Stimulated activated CD4-positive, alpha-beta T cell treated with anti-CD3 and anti-CD28 coated beads, Interleukin-12 subunit alpha, Interleukin-12 subunit beta, amount 100 ng/mL, for 48 hours (primary cell): ENCODE data around the gene PTPRE.

Experiments used
- DNase-seq, 3 donors: peaks; one replicate each; pipeline ENCODE4 v3.0.0-alpha.2; 2020; ENCODE audit warnings: low read depth in 2 of 3, low spot score in 1 of 3

The PTPRE gene

DNA sequence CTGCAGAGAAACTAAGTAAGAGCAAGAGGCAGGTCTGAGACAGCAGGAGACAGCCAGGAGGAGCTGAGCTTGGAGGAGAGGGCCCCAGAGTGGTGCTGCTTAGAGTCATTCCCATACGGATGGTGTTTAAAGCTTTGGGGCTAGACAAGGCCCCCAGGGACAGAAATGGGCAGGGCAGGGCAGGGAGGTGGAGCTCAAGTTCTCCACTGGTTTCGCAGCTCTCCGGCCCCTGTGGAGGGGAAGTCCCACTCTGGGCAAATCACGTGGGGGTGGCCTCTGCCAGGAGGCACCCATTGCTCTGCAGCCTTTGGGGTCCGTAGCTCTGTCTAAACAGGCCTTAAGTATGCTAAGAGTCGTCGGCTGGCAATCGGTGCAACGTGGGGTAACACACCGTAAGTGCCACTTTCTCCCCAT, 1.0 kb upstream of the PTPRE start:
- DNase-seq, result no peak

DNA sequence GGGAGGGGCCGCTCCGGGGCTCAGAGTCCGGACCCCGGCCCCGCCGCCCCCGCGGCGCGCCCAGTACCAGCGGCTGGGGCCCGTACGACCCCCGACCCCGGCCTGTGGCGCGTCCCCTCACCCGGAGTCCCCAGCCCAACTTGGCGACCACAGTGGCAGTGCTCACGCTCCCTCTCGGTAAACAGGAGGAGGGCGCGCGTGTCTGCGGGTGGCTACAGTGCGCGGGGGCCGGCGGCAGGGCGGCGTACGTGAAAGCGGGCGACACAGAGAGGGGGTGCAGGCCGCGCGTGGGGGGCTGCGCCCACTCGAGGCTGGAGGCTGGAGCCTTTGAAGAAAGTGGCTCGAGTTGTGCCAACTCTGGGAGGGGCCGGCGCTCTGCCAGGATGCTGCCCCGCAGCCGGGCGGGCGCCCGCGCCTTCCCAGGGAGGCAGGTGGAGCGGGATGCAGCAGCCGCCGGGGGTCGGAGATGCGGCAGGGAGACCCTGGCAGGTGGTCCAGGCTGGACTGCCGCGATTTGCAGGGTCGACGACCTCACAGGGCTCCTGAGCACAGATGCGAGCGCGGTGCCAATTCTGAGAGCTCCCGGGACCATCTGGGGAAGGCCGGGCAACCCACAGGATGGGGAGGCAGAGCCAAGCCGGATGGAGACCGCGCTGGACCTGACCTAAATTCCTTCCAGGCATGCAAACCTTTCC, 655 bp downstream of the PTPRE start:
- DNase-seq, result no peak

DNA sequence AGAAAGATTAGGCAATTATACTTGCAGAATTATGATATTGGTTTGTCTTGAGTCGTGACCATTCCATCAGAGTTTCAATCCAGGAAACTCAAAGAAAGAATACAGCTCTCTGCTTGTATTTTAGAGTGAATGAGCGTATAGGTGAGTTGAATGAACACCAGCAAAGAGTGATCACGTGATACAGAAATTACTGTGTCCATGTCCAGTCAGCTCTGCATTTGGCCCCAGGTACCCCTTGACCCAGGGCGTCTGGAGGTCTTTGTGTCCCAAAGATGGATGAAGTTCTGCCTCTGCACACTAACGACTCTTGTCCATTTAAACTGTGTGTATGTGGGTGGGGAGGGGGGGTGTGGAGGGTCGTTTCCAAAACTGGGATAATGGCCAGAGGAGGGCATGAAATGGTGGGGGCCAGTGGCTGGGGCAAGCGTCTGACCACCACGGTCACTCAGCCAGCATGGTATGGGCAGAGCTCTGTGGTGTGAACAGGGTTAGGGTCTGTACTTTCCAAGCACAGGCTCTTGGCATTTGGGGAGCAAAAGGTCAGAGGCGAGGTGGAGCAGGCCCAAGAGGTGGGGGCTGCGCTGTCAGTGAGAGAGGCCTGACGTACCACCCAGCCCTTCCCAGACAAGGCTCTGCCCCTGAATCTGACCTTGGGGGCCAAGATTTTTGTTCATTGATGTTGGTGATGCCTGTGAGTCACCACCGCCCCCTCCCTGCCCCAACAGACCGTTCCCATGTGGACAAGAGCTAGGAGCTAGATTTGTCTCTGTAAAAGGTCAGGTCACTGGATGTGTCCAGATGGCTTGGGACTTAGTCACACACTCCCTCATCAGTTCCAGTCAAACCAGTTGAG, 1.4 kb downstream of the PTPRE start:
- DNase-seq, result no peak

DNA sequence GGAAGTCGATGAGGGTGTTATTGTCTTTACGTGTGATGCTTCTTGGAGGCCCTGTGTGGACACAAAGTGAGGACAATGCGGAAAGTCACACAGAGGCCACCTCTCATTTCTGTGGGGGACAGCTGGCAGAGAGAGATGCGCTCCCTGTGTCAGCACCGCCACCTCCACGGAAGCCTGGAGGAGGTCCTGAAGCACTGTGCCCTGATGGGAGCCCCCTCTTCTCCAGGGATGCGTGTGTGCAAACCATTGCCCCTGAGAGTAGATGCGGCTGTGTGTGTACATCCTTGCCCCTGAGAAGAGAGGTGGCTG, 2.0 kb downstream of the PTPRE start:
- no peak for DNase-seq

DNA sequence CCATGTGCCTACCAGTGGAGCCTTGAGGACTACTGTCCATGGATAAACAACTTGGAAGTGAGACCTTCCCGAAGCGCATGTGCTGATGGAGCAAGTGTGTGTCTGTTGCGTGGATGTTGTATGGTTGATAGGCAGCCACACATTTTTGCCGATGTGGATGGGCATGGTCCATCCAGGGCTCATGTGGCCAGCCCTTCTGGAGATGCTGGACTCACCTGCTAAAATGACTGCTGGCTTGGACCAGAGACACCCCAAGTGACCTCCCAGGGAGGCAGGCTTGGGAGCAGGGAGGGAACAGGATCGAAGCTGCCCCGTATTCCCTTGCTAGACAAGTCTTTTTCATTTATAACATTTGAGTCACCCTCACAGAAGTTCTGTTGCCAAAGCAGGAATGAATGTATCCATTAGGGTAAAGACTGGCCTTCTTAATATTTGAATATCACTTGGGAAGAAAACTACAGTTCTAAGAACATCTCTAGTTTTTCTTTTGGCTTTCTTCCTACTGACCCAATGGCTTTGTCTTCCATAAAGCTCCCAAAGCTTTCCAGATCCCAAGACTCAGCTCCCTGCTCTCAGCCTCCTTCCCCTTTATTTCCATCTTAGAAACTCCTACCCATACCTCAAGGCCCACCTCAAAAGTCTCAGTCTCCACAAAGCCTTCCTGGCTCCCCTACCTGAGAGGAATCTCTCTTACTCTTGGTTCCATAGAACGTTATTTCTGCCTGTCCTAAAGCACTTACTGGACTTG, 3.0 kb downstream of the PTPRE start:
- DNase-seq, result no peak

DNA sequence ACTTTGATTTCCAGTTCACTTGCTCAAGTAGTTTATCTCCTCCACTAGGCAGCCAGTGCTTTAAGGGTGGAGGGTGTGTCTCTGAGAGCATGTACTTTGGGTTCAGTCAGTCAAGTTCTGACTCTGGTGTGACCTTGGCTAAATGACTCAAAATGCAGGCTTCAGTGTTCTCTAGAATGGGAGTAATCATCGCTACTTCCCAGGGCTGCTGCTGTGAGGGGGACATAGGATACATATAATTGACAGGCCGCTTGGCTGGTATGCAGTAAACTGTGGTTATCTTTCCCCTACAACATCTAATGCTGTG, 3.5 kb downstream of the PTPRE start:
- no peak for DNase-seq

DNA sequence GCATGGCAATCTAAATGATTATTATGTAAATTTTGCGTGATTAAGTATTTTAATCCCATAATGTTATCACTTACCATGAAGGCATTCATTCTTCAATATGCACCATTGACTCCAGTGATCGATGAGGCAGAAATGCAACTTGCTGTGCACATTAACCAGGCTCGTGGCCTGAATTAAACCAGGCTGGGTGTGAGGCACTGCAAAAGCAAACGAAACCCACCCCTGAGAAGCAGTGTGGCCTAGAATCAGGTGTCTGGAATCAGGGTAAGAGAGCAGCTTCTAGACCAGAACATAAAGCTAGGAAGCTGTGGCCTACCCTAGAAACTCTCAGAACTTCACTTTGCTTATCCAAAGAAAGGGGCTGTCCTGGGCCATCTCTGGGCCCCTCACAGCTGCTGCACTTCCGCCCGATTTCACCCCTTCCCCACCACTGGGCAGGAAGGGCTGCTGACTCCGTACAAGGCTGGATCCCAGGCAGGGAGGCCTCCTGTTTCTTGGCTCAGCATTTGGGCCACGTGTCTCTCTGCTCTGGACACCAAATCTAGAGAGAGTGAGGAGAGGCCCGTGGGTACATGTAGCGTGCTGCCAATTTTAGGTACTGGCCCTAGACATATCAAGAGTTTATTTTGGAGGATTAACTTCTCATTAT, 4.4 kb downstream of the PTPRE start:
- no peak for DNase-seq

DNA sequence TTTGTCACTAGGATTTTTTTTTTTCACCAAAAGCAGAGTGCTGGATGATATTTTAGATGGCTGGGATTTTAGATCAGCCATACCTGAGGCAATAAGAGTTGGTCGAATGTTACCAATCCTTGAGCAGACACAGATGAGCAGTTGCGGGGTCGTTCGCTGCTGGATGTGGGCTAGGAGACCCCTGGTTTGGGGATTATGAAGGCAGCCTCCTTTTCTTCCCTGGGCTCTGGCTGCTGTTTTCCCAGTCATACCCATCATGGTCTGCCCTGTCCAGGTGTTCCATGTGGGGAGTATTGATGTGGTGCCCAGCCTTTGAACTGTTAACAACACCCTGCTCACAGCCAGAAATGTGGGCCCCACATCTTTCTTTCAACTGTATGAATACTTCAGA, 5.0 kb downstream of the PTPRE start:
- DNase-seq, result no peak

DNA sequence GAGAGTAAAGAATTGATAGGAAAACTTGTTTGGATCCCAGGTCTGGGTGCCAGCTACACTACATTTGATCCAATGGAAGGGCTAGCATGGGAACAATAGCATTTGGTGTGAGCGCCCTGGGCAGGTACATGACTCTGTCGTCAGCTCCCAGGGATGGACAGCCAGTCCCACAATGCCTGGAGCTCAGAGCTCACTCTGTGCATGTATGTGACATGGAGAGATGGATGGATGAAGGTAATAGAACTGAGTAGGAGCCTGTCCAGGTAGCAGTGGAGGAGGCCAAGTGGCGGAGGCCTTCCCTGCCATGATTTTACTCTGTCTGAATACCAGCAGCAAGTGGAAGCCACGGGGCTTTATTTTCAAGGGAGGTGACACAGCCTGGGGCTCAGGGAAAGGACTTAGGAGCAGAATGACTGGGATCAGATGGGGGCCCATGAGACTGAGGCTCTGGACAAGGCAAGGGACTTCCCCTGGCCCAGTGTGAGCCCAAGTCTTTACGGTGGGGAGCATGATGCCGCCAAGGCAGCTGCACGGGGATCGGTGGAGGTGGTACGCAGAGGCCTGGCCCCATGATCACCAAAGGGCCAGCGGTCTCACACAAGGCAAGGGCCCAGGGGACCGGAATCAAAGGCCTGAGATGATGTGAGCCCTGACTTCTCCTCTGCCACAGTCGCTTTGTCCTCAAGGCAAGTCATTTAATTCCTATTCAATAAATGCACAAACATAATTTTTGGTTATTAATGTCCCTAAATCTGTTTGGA, 5.9 kb downstream of the PTPRE start:
- DNase-seq, result no peak

DNA sequence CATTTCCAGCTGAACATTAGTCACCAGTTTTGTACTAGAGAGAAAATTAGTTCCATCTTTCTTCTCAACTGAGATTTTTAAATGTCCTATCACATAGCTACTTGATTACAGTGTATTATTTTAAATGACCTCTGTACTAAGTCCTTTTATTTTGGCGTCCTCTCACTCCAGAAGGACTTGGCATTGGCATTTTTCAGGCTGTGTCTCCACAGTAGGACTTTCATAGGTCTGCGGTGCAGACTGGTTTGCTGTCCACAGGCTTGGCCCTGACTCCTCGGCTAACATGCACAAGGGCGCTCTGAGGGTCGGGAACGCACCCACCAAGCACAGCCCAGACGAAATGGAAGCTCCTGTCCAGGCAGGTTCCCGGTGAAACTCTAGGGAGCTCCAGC, 6.5 kb downstream of the PTPRE start:
- DNase-seq, result no peak

DNA sequence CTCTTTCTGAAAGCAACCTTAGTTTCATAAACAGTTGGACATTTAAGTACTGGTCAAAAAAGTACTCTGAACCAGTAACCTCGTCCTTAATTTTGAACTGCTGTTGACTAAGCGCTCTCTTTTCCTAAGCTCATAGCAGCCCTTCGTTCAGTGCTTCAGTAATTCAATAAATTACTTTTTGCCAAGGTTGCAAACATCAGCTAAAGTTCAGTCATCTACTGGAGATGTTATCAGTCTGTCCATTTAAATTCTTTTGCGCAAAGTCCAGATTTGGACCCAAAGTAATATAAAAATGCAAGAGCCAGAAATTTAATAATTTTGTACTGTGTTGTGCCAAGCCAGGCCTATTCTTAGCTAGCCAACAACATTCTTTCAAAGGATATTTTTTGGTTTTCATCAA, 8.4 kb downstream of the PTPRE start:
- no peak for DNase-seq

DNA sequence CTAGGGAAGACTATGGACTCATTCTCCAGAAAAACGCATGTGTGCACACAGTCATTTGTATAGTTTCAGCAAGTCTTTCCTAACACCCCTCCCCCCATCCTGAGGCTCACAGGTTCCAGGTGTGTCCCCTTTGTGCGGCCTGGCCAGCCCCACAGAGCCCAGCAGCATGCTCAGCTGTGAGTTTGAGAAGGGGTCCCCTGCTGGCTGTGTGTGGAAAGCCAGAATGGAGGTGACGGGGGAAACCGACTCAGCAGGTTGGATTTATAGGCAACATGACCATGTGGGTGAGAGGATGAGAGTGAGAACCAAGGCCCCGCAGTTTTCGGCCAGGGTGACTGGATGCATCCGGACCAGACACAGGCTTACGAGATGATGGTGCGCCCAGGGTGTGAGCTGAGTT, 9.9 kb downstream of the PTPRE start:
- DNase-seq, result no peak

DNA sequence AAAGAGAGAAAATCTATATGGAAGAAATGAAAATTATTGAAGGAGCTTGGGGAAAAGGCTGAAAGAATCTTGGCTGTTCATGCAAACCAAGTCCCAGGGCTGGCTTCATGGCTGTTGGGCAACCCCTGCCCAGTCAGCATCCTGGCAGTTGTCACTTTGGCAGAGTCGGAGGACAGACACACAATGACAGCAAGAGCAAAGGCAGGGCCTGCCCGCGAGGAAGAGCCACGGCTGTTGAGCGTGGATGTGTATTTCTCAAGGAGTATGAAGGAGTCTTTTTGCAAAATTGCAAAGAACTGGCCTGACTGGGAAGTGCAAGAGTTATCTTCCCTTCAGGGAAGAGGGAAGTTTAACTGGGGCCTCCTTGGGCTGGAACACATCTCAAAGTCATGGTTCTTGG, 11.7 kb downstream of the PTPRE start:
- DNase-seq, result no peak

DNA sequence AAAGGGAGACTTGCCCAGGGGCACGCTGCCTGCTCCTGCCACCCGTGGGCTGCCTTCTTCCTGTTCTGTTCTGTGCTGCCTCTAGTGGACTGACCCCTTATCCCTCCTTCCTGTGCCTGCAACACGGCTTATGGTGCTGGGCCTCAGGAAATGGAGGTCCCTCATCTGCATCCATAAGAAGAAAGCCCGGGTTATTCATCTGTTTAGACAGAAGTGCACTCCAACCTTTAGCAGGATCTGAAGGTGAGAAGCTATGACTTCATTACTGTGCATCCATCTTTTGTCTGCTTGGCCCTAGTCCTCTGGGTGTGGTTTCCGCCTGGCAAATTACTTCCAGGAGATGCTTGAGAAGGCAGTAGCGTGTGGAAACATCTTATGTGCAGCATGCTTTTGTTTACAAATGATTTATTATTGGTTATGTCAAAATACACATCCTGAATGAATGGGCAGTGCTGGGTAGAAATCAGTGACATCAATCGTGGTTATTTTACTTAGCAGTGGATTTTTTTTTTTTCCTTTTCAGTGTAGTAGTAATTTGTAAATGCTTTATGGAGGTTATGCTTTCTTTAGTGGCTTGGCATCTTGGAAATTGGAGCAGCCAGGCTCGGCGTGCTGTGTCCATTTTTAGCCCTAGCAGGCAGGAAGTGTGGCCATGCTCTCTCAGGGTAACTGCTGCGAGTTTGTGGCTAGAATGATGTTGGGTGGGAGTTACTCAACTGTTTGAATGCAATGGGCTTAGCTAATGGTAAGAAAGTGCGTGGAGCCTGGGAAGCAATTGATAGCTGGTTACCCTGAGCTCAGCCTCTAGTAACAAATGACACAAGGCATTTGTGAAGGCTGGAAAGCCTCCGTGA, 12.7 kb downstream of the PTPRE start:
- DNase-seq, result no peak

DNA sequence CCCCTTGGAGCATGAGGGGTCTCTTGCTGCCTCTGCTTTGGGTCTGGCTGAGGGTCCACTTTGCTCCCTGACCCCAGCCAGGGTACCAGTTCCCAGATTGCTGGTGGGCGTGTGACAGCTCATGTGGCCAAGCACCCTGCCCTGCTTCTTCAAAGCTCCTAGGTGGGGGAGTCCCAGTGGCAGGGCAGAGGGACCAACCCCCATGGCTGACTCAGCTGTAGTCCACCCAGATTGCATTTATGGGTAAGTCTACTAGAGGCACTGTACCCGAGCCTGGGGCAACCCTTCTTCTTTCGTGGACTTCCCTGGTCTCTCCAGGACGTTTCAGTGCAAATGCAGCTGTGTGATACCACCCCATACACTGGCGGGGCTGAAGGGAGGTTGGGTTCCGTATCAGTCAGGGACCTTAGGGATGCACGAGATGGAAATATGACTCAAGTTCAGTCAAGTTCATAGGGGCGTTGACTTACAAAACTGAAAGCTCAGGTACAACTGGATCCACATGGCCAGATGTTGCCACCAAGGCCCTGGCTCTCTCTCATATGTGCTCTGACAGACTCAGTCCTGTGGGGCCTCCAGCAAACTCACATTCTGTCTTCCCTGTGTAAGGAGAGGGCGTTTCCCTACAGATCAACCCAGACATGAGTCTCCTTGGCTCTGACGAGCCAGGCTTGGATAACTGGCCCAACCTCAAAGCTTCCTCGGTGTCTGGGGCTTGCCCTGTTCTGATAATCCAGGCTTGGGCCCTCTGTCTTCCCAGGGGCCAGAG, 13.6 kb downstream of the PTPRE start:
- no peak for DNase-seq

DNA sequence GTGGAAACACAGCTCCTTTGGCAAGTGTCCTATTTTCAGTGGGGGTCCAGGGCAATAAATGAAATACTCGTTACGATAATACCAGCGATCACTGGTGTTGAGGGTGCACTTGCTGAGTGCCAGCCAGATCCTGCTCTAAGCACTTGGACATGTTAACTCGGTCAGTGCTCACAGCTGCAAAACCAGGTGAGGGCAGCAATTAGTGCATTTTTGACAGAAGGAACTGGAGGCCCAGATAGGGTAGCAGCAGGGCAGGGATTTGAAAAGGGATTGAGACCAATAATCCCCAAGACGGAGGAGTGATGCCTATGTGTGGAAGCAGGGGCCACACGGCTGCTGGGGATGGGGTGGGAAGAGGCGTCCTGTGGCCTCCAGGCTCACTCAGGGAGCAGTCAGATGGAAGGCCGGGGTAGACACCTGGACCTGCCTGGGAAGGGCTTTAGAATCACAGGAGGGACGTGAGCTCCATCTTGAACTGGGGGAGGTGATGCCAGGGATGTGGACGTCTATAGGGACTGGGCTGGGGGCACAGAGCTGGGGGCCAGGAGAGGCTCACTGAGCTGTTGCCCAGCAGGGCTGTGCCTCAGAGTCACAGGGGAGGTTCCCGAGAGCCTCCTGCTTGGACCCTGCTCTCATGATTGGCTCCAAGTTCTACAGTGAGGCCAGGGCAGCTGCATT, 14.3 kb downstream of the PTPRE start:
- DNase-seq, result no peak

DNA sequence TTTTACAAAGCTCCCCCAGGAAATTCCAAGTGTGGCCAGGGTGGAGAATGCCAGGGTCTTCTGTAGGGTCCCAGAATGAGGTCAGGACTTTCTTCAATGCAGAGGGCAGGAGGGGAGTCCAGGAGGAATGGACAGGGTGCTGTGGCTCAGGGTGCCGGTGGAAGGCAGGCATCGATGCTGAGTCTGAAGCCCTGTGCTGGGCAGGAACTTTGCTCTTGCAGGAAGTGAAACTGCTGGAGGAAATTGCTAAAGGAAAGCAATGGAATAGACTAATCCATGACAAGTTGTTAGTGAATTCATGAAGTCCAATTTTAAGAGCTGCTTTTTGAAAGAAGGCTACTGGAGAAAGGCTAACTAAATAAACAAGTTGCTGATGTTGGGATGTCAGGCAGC, 14.8 kb downstream of the PTPRE start:
- DNase-seq, result no peak

DNA sequence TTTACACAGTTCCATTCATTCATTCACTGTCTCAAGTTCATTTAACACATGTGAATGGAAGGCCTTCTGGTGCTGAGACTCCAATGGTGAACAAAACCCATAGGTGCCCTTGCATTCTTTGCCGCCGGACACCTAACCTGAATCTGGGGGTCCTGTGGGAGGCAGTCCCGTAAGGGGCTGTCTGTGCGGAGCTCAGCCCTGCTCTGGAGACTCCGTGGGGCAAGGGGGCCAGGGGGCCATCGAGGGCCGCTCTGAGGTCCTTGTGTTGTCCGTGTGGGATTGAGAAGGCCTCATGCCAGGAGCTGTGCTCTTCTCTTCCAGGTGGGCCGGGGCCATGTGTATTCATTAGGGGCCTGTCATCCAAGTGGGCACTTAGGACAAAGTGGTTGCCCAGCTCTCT, 15.3 kb downstream of the PTPRE start:
- DNase-seq, result no peak
